ENCODE measurements around the gene TENT4A.

Gene TENT4A

GRCh38 chr5:6753851-6754250 lies 40.6 kb downstream of the TENT4A start:
- no peak overlapping the region for H3K4me3 ChIP-seq (ENCODE audit: low read length)
- H3K4me1 ChIP-seq (ENCODE audit: insufficient read depth, low read length): no peaks in the 10 kb centered on the region
- no peaks in the 10 kb centered on the region for H3K9me3 ChIP-seq (ENCODE audit: insufficient read depth, low read depth, low read length)
- peaks cover 83% of the 10 kb centered on the region for H3K36me3 ChIP-seq (ENCODE audit: insufficient read depth, low read length)
- no peak overlapping the region for H3K27ac ChIP-seq (ENCODE audit: low read depth, low read length)
- WGBS: 94% methylated on average over 11 of the region's 11 CpGs
- H3K9ac ChIP-seq (ENCODE audit: low read depth, low read length): no peak overlapping the region
- no peaks in the 10 kb centered on the region for H3K27me3 ChIP-seq (ENCODE audit: insufficient read depth, low read length)

- 96% methylated on average over 29 of the region's 29 CpGs for WGBS
- Histone ChIP-seq H3K27ac (ENCODE audit: low read depth, low read length) (no peak overlapping the region), H3K4me1 (ENCODE audit: insufficient read depth, low read length) (no peaks in the 10 kb centered on the region), H3K9me3 (ENCODE audit: insufficient read depth, low read depth, low read length) (no peaks in the 10 kb centered on the region), H3K4me3 (ENCODE audit: low read length) (no peak overlapping the region), H3K27me3 (ENCODE audit: insufficient read depth, low read length) (no peaks in the 10 kb centered on the region), H3K36me3 (ENCODE audit: insufficient read depth, low read length) (peaks cover 75% of the 10 kb centered on the region), H3K9ac (ENCODE audit: low read depth, low read length) (no peak overlapping the region)
These were observed 41.5 kb downstream of the TENT4A start for GRCh38 chr5:6754766-6755165.

- no peaks in the 10 kb centered on the region for H3K9me3 ChIP-seq (ENCODE audit: insufficient read depth, low read depth, low read length)
- H3K4me1 ChIP-seq (ENCODE audit: insufficient read depth, low read length): no peaks in the 10 kb centered on the region
- no peak overlapping the region for H3K9ac ChIP-seq (ENCODE audit: low read depth, low read length)
- WGBS: 94% methylated on average over 12 of the region's 12 CpGs
- no peak overlapping the region for H3K27ac ChIP-seq (ENCODE audit: low read depth, low read length)
- peaks cover 68% of the 10 kb centered on the region for H3K36me3 ChIP-seq (ENCODE audit: insufficient read depth, low read length)
- no peaks in the 10 kb centered on the region for H3K27me3 ChIP-seq (ENCODE audit: insufficient read depth, low read length)
- H3K4me3 ChIP-seq (ENCODE audit: low read length): no peak overlapping the region
These were observed 42.3 kb downstream of the TENT4A start for GRCh38 chr5:6755519-6755918.

- 96% methylated on average over 17 of the region's 17 CpGs for WGBS
- H3K4me1 ChIP-seq (ENCODE audit: insufficient read depth, low read length): no peaks in the 10 kb centered on the region
- H3K27me3 ChIP-seq (ENCODE audit: insufficient read depth, low read length): no peaks in the 10 kb centered on the region
- no peak overlapping the region for H3K9ac ChIP-seq (ENCODE audit: low read depth, low read length)
- no peak overlapping the region for H3K4me3 ChIP-seq (ENCODE audit: low read length)
- H3K27ac ChIP-seq (ENCODE audit: low read depth, low read length): no peak overlapping the region
- H3K36me3 ChIP-seq (ENCODE audit: insufficient read depth, low read length): peaks cover 64% of the 10 kb centered on the region
- no peaks in the 10 kb centered on the region for H3K9me3 ChIP-seq (ENCODE audit: insufficient read depth, low read depth, low read length)
These were observed 42.7 kb downstream of the TENT4A start for GRCh38 chr5:6755941-6756340.

- Histone ChIP-seq H3K27me3 (ENCODE audit: insufficient read depth, low read length) (no peaks in the 10 kb centered on the region), H3K27ac (ENCODE audit: low read depth, low read length) (no peak overlapping the region), H3K4me3 (ENCODE audit: low read length) (no peak overlapping the region), H3K36me3 (ENCODE audit: insufficient read depth, low read length) (peaks cover 48% of the 10 kb centered on the region), H3K4me1 (ENCODE audit: insufficient read depth, low read length) (no peaks in the 10 kb centered on the region), H3K9me3 (ENCODE audit: insufficient read depth, low read depth, low read length) (no peaks in the 10 kb centered on the region), H3K9ac (ENCODE audit: low read depth, low read length) (no peak overlapping the region)
- WGBS: 96% methylated on average over 8 of the region's 8 CpGs
These were observed 44.3 kb downstream of the TENT4A start for GRCh38 chr5:6757414-6757969.

GRCh38 chr5:6758236-6758635 lies 45.0 kb downstream of the TENT4A start:
- H3K27me3 ChIP-seq (ENCODE audit: insufficient read depth, low read length): no peaks in the 10 kb centered on the region
- H3K4me3 ChIP-seq (ENCODE audit: low read length): no peak overlapping the region
- peaks cover 41% of the 10 kb centered on the region for H3K36me3 ChIP-seq (ENCODE audit: insufficient read depth, low read length)
- no peak overlapping the region for H3K9ac ChIP-seq (ENCODE audit: low read depth, low read length)
- no peak overlapping the region for H3K27ac ChIP-seq (ENCODE audit: low read depth, low read length)
- no peaks in the 10 kb centered on the region for H3K4me1 ChIP-seq (ENCODE audit: insufficient read depth, low read length)
- whole genome bisulfite sequencing: 92% methylated on average over 6 of the region's 6 CpGs
- no peaks in the 10 kb centered on the region for H3K9me3 ChIP-seq (ENCODE audit: insufficient read depth, low read depth, low read length)

GRCh38 chr5:6758706-6759105 lies 45.5 kb downstream of the TENT4A start:
- Histone ChIP-seq H3K4me3 (ENCODE audit: low read length) (no peak overlapping the region), H3K27me3 (ENCODE audit: insufficient read depth, low read length) (no peaks in the 10 kb centered on the region), H3K27ac (ENCODE audit: low read depth, low read length) (no peak overlapping the region), H3K36me3 (ENCODE audit: insufficient read depth, low read length) (peaks cover 36% of the 10 kb centered on the region), H3K9ac (ENCODE audit: low read depth, low read length) (no peak overlapping the region), H3K9me3 (ENCODE audit: insufficient read depth, low read depth, low read length) (no peaks in the 10 kb centered on the region), H3K4me1 (ENCODE audit: insufficient read depth, low read length) (no peaks in the 10 kb centered on the region)
- 97% methylated on average over 20 of the region's 20 CpGs for WGBS

- Histone ChIP-seq H3K27me3 (ENCODE audit: insufficient read depth, low read length) (no peaks in the 10 kb centered on the region), H3K4me3 (ENCODE audit: low read length) (no peak overlapping the region), H3K9ac (ENCODE audit: low read depth, low read length) (no peak overlapping the region), H3K36me3 (ENCODE audit: insufficient read depth, low read length) (peaks cover 31% of the 10 kb centered on the region), H3K27ac (ENCODE audit: low read depth, low read length) (no peak overlapping the region), H3K9me3 (ENCODE audit: insufficient read depth, low read depth, low read length) (no peaks in the 10 kb centered on the region), H3K4me1 (ENCODE audit: insufficient read depth, low read length) (no peaks in the 10 kb centered on the region)
- 87% methylated on average over 9 of the region's 9 CpGs for WGBS
These were observed 46.2 kb downstream of the TENT4A start for GRCh38 chr5:6759401-6759800.

- peaks cover 25% of the 10 kb centered on the region for H3K36me3 ChIP-seq (ENCODE audit: insufficient read depth, low read length)
- no peaks in the 10 kb centered on the region for H3K9me3 ChIP-seq (ENCODE audit: insufficient read depth, low read depth, low read length)
- no peak overlapping the region for H3K27ac ChIP-seq (ENCODE audit: low read depth, low read length)
- no peak overlapping the region for H3K9ac ChIP-seq (ENCODE audit: low read depth, low read length)
- H3K4me3 ChIP-seq (ENCODE audit: low read length): no peak overlapping the region
- 94% methylated on average over 5 of the region's 5 CpGs for WGBS
- H3K4me1 ChIP-seq (ENCODE audit: insufficient read depth, low read length): no peaks in the 10 kb centered on the region
- H3K27me3 ChIP-seq (ENCODE audit: insufficient read depth, low read length): no peaks in the 10 kb centered on the region
These were observed 46.8 kb downstream of the TENT4A start for GRCh38 chr5:6759983-6760382.

- Histone ChIP-seq H3K27ac (ENCODE audit: low read depth, low read length) (no peak overlapping the region), H3K27me3 (ENCODE audit: insufficient read depth, low read length) (no peaks in the 10 kb centered on the region), H3K9ac (ENCODE audit: low read depth, low read length) (no peak overlapping the region), H3K4me3 (ENCODE audit: low read length) (no peak overlapping the region), H3K36me3 (ENCODE audit: insufficient read depth, low read length) (peaks cover 18% of the 10 kb centered on the region), H3K4me1 (ENCODE audit: insufficient read depth, low read length) (no peaks in the 10 kb centered on the region), H3K9me3 (ENCODE audit: insufficient read depth, low read depth, low read length) (no peaks in the 10 kb centered on the region)
- WGBS: 92% methylated on average over 9 of the region's 9 CpGs
These were observed 47.5 kb downstream of the TENT4A start for GRCh38 chr5:6760686-6761085.

- Histone ChIP-seq H3K4me1 (ENCODE audit: insufficient read depth, low read length) (no peaks in the 10 kb centered on the region; the same call in 1 of the 2 replicates), H3K9ac (ENCODE audit: low read depth, low read length) (no peak overlapping the region), H3K27ac (ENCODE audit: low read depth, low read length) (no peak overlapping the region), H3K27me3 (ENCODE audit: insufficient read depth, low read length) (no peaks in the 10 kb centered on the region), H3K9me3 (ENCODE audit: insufficient read depth, low read depth, low read length) (no peaks in the 10 kb centered on the region), H3K4me3 (ENCODE audit: low read length) (no peak overlapping the region), H3K36me3 (ENCODE audit: insufficient read depth, low read length) (peaks cover 11% of the 10 kb centered on the region)
These were observed 48.1 kb downstream of the TENT4A start for GRCh38 chr5:6761333-6761732.

- peaks cover 4% of the 10 kb centered on the region; the same call in 1 of the 2 replicates for H3K36me3 ChIP-seq (ENCODE audit: insufficient read depth, low read length)
- no peak overlapping the region for H3K9ac ChIP-seq (ENCODE audit: low read depth, low read length)
- no peaks in the 10 kb centered on the region for H3K27me3 ChIP-seq (ENCODE audit: insufficient read depth, low read length)
- H3K4me3 ChIP-seq (ENCODE audit: low read length): no peak overlapping the region
- no peaks in the 10 kb centered on the region; the same call in 1 of the 2 replicates for H3K4me1 ChIP-seq (ENCODE audit: insufficient read depth, low read length)
- H3K9me3 ChIP-seq (ENCODE audit: insufficient read depth, low read depth, low read length): no peaks in the 10 kb centered on the region
- 93% methylated on average over 8 of the region's 8 CpGs for WGBS
- no peak overlapping the region for H3K27ac ChIP-seq (ENCODE audit: low read depth, low read length)
These were observed 48.9 kb downstream of the TENT4A start for GRCh38 chr5:6762116-6762515.
